ENCODE data around the gene KIF26B.
"Not testable (repeated sequence)": the region's sequence is repeated elsewhere in the genome, so short reads cannot be mapped to it uniquely, and the experiment has no call there.

The KIF26B gene

DNA sequence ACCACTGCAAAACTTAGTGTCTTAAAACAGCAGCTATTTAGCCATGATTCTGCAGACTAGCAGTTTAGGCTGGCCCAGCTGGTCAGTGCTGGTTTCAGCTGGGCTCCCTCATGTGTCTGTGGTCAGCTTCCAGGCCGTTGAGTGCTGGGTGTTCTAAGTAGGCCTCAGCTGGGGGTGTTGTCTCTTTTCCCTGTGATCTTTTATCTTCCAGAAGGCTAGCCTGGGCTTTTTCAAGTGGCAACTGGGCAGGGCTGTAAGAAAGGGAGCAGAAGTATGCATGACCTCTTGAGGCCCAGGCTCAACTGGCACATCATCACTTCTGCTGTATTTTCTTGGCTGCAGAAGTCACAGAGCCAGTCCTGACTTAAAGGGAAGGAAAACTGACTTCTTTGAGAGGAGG lies 136.1 kb downstream of the KIF26B start:
- no peak for DNase-seq

DNA sequence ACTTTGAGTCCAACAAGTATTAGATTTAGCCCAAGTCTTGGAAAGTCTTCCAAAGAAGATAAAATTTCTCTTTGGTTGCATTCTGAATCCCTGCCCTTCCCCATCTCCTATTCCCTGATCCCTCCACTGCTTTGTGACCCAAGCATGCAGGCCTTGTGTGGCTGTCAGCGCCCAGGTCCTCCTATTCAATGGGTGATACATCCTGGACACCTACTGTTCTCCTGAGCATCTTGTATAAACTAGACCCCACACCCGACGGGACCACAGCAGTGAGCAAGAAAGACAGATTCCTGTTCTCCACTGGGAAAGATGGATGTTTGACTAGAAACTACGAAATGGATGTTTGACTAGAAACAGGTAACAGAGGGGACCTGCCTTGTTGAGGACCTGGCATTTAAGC lies 136.6 kb downstream of the KIF26B start:
- no peak for DNase-seq

DNA sequence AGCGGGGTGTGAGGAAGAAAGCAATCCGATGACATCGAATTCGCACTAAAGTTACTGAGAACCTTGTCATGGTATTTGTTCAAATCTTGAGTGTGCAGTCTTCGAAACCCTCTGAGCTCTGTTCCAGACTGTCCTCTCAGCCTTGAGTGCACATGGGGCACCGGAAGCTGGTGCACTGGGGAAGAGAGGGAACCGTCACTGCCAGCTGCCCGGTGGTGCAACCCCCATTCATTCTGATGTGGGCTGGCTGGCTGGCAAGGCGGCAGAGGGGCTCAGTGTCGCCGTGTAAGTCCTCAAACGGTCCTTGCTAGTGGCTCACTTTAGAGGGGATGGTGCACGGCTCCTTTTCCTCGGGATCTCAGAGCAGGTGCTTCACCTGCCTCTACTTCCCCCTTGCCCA lies 137.4 kb downstream of the KIF26B start:
- DNase-seq: no peak

DNA sequence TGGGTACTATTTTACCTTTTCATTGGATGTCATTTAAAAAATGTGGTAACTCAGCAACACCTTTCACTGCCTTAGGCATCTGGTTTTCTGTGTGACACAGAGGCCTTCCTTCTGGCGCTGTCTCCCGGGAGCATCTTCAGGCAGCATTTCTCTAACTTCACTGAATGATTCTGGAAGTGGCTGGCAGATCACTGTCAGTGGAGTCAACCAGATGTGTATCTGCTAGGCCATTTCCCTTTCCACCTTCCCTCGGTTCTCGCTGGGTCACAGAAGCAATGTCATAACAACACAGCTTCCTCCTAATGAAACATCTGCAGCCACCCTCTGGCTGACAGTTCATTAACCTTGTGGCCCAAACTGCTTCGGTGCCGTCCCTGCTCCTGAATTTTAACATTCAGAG lies 137.8 kb downstream of the KIF26B start:
- DNase-seq: no peak

DNA sequence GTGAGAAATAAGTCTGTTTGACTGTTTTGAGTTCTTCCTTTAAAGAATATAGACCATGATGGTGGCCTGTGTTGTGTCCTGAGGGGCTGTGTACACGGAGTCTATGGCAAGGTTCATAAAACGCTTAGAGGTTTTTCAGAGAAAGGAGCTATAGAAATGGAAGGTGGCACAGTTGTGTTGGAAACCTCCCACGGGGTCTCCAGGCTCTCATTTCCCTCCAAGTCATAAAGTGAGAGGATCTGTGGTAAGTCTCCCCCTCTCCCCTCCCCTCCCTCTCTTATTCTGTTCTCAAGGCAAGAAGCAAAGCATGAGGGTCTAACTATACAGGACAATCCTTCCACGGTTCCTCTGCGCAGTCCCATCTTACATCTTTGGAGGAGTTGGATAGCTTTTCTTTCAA lies 139.2 kb downstream of the KIF26B start:
- DNase-seq: no peak

DNA sequence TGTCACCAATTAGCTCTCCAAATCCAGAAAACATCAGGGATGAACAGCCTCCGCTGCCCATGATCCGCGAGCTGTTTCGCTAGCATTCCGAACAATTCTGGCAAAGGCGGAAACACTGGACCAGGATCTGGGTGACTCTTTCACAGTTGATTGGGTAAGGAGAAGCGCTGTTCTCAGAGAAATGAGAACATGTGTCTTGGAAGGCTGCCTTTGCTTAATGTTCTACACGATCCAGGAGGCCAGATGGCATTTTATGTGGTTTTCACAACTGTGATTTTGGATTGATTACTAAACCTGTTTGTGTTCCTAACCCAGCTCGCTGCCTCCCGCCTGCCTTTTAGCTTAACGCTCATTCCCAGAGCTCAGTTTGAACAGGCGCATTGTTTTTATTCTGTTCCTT lies 144.0 kb downstream of the KIF26B start:
- DNase-seq: no peak

DNA sequence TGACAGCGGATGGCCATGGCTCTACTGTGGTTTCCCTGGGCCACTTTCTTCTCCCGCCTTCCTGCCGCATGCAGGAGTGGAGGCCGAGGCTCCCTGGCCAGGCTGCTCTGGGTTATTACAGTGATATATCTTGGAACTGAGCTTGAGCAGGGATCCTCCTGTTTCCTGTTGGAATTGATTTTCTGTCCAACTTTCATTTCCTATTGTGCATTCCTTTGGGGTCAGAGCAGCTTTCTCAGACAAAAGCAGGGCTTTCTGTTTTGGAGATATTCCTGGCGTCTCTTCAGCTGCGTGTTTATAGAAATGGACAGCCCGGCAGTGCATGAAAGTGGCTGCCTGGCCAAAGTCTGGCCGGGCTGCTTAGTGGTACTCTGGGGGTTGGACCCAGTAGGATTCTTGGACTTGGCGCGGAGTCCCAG lies 146.4 kb downstream of the KIF26B start:
- no peak for DNase-seq

DNA sequence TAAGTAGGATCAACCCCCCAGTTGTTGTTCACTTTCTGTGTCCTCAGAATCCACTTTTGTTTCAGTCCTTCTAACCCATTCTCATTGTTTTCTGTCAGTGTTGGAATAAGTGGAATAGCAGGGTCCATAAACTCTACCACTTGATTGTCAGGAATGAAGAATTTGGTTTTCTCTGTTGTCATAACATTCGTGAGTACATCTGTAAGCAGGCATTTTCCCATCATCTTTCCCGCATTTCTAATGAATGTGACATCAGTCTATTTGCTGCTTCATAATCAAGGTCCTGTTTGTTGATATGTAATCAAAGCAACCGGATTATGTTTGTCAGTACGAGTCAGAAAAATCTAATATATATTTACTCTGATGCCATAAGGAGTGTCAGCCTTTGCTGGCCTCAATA lies 147.1 kb downstream of the KIF26B start:
- no peak for DNase-seq

DNA sequence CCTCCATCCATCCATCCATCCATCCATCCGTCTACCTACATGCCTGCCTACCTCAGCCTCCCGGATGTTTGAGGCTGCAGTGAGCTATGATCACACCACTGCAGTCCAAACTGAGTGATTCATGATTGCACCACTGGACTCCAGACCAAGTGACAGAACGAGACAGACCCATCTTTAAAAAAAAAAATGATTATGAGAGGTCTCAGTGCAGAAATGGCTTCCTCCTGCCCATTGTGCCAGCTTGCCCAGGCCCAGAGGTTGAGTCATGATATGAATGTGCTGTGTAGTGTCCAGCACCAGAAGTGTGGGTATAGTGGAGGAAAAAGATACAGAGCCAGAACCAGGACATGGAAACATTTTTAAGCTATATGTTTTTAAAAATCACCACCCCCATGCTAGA lies 149.9 kb downstream of the KIF26B start:
- no peak for DNase-seq

DNA sequence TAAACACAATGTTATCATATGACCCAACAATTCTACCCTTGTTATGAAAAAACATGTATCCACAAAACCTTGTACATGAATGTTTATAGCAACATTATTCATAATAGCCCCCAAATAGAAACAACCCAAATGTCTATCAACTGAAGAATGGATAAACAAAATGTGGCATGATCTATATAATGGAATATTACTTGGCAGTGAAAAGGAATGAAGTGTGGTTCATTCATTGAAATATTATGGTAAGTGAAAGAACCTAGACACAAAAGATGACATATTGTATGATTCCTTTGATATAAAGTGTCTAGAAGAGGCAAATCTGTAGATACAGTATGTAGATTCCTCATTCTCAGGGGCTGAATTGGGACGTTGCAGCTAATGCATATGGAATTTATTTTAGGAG lies 151.2 kb downstream of the KIF26B start:
- no peak for DNase-seq

DNA sequence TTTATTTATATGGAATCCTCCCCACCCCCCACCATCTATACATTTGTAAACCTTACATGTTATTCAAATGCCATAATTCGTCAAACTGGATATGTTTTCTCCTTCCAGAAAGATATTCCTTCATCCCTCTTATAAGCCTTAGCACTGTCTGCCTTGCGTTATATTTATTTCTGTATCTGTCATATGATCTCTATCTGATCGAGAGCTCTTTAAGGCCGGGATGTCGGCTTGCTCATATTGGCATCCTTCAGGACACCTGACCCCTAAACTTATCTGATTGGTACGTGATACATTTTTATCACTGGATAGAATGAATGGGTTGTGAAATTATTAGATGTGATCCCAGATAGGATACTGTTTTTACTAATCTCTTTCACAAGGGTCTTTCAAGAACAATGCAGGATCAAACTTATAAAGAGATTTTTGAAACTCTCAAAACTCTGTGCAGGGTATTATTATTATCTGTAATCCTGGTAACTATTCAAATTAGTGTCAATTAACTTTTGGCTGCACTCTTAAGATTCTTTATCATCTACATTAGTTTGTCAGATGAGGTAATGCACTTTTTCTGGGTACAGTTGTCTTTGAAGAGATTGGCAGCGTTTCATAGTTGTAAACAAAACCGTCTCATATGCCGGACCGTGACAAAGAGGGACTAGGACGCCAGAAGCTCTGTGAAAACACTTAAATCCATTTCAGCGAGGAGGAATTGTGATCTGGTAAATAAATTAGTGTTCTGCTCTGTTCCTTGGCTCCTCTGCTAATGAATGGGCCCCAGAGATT lies 152.0 kb downstream of the KIF26B start:
- DNase-seq: no peak

DNA sequence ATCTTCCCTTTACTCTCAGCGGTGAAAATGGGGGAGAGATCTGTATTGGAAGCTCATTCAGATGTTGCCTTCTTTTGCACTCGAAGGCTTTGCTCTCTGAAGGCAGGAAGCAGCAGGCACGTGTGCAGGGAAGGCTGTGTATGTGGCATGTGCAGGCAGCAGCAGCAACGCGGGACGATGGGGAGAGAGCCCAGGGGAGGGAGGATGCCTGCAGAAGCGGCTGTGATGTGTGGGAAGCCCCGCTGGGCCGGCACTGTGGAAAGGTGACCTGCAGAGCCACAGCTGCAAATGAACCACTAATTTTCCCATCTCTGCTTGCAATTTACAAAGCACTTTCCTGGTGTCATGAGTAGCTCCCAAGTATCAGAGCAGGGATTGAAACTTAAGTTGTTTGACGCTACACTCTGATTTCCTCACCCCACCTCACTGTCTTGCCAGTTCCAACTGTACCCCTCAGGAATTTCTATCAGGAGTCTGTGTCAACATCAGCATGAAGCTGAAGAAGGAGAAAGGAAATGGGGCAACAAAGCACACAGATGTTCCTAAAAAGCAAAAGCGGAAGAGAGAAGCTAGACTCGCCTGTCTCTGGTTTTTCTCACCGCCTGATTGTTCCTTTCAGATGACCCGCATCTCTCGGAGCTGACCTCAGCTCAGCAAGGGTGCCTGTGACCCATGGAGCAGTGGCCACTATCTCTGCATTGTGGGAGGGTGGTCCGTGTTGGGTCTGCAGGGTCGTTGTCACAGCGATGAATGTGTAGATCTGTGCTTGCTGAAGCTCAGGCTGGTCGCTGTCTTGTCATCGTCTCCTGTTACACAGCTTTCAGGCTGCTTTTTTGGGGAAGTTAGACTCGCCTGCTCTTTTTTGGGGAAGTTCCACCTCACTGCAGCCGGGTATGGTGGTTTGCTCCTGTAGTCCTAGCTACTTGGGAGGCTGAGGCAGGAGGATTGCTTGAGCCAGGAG lies 156.1 kb downstream of the KIF26B start:
- peak; percentile 83 for DNase-seq

DNA sequence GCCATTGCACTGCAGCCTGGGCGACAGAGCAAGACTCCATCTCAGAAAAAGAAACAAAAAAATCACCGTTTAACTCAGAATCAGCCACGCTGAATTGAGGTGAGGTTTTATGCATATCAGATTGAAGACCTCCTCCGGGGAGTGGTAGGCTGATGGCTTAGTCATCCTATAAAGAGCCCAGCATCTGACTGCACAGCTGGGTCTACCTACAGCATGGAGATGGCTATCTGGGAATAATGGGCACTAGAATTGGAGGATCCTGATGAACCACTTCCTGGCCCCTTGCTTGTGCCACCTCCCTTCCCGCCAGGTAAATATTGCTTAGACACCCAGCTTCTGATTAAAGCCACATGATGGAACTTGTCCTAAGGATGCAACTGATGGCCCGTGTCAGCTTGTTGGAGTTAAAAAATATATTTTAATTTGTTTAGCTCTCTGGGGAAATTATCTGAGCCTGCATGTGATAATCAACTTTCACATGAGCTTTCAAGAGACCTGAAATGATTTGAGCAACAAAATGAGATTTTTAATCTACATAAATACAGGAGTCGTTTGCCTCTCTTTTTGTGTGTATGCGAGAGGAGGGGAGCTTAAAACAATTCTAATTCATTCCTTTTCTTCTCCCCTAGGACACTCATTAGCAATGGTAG lies 157.2 kb downstream of the KIF26B start:
- DNase-seq: no peak

DNA sequence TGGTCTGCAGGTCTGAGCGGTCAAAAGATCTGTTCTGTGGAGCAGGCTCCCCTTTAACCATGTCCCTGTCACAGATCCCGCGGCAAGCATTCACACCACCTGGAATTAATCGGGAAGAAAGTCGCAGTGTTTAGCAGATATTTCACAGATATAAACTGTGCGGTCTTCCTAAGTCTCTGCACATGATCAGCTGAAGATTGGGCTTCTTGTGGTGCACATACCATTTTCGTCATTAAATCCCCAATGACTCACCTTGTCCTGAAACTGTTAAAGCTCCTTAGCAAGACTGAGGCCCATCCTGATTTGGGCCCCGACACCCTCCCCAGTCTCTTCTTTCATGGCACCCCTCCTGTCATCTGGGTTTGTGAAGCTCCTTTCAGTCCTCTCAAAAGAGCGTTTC lies 158.8 kb downstream of the KIF26B start:
- no peak for DNase-seq

DNA sequence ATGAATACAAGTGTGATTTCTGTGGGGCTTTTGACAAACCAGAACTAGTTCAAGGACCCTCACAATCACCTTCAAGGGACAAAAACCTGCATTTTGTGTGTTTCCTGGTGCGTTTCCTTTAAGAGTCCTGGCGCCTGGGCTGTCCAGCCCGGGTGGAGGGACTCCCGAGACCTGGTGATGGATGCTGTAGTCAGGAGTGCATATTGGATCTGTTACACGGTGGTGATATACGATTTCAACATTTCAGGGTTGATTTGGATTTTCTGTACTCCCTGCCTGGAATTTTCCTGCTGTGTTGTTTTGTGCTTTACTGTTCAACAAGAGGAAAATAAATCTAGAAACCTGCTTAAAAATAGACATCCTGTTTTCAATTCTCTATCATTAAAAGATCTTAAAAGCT lies 162.0 kb downstream of the KIF26B start:
- no peak for DNase-seq

DNA sequence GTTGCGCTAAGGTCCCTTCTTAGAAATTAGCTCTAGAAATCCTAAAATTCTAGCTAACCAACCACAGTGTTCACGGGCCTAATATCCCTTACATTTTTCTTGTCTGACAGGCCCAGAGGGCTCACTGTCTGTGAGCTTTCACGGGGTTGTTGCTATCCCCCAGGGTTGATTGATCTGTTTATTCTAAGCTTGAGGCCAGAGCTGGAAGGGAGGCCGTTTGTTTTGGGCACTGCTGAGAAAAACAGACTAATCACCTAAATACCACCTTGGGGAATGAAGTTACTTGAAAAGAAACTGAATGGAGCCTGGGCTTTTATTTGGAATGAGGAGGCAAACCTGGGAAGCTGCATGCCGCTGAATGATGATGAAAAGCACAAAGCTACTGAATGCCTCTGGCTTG lies 162.4 kb downstream of the KIF26B start:
- DNase-seq: no peak

DNA sequence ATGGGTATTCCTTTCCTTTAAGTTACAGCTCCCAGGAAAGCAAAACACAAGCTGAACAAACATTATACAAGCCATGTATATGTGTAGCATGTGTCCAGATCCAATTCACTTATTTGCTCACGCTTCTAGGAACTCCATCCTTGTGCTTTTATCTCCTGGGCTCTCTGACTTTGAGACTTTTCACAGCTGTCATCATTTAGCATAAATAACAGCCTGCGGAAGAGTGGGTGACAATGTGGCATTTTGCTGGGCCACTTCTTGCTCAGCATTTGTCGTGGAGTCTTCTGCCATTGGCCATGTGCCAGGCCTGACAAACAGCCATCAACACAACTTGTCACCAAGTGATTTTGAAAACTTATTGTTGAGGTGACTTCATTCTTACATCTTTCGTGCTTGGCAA lies 164.3 kb downstream of the KIF26B start:
- no peak for DNase-seq

DNA sequence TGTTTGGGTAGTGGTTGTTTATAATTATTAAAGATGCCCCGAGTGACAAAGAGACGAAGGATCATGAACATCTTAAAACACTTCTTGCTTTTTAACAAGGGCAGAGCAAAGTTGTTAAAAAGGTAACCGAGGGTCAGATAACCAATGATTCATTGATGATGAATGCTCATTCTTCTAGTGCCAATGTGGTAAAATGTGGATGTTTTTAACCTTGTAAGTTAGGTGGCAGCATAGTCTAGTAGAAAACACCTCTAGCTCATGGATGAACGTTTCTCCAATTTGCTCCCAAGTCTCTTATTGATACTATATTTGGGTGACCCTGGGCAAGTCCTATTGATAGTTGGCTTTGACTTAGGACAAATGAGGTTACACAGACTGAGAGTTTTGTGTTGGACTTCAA lies 167.9 kb downstream of the KIF26B start:
- DNase-seq: no peak

DNA sequence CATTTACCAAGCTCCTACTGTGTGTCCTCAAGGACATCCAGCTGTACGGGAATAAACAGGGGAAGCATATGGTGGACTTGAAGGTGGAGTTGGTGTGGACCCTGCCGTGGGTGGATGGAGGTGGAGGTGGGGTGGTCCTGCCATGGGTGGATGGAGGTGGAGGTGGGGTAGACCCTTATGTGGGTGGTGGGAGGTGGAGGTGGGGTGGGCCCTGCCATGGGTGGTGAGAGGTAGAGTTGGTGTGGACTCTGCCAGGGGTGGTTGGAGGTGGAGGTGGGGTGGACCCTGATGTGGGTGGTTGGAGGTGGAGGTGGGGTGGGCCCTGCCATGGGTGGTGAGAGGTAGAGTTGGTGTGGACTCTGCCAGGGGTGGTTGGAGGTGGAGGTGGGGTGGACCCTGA lies 169.0 kb downstream of the KIF26B start:
- DNase-seq: not testable (repeated sequence)

DNA sequence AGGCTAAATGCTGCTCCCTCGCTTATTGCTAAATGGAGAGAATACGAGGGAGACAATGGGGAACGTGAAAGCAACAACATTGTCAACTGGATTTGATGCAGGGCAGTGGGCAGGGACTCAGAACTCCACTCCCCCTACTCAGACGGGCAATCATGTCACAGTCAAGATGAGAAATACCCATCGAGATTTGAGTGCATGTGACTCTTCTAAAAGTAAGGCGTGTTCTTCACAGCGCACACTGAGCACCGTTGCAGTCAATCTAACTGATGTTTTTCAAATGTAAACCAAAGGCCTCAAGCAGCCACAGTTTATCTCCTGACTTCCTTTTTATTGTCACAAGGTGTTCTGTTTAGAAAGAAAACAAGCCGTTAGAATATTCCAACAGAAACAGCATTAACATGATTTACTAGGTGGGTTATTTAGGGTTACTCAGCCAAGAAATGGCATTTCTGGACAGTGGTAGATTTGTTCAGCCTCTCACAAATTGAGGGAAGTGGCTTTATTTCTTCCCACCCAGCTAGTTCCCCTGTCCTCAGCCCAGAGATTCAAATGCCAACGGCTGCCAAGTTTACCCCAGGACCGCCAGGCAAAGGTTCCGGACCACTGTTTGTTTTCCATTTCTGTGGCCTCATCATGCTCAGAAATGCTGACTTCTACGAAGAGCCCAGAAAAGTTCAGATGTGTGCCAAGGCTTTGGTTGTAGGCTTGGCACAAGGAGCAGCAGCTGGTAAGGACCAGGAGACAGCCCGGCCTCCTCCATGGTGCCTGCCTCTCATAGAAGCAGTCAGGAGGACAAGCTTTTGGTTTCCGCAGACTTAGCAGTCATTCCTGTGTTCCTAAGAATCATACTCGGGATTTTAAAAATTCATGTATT lies 171.4 kb downstream of the KIF26B start:
- DNase-seq: no peak

DNA sequence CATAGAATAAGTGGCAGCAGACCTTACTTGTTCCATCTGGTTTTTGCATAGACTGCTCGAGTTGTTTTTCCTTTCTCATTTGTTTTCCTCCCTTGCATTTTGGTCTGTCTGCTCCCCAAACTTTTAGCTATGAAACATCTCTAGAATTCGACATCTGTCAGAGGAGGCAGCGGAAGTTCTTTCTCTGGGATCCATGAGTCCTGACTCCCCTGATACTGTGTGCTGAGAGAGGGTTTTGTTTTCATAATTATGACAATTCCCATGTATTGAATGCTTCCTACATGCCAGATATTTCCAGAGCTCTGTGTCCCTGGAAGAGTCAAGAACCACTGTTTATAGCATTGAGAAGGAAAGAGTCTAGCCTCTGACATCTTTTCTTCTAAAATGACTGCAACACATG lies 172.6 kb downstream of the KIF26B start:
- DNase-seq: no peak

DNA sequence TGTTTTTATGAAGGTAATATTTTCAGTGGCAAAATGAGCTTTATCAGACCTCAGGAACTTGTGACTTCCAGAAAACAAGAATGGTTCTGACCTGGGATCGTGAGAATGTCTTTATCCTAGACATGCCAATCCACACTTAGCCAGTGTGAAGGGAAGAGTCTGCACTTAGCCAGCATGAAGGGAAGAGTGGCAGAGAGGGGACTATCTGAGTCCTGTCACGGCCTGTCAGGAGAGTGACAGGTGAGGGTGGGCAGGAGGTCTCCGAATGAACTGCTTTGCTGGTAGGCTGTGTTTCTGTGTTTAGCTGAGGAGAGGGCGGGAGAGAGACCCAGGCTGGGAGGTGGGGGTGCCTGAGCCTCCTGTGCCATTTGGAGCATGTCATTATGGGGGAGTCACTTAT lies 173.1 kb downstream of the KIF26B start:
- DNase-seq: no peak

DNA sequence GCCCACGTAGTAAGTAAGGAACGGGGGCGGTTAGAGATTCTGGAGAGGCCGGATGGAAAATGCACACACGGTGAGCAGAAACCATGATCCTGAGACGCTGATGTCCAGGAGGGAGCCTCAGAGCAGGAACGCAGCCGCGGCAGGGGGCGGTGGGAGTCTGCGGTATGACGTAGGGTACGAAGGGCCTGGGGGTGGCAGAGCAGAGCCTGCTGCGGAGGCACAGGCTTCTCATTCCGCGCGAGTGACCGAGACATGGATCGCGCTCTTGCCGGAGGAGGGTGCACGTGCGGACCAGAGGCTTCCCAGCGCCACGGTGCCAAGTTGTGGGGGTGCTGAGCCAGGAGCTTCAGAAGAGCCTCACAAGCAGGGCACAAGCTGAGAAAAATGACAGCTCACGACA lies 176.2 kb downstream of the KIF26B start:
- no peak for DNase-seq

Data from SIG-M5 (cell line).